GM12875 (cell line): ENCODE results near the gene TREM1.

Source experiments
- H3K4me3 ChIP-seq: one replicate; pipeline ENCODE4 v1.5.1; 2011; ENCODE audit warnings: low read depth, low read length, control low read depth
- CTCF ChIP-seq: IDR thresholded peaks from 2 replicates; pipeline ENCODE4 v1.5.1; 2011; ENCODE audit warnings: low read depth, mild to moderate bottlenecking, control low read depth, inconsistent platforms, low read length, moderate library complexity, borderline replicate concordance; ENCODE audit not compliant: insufficient read depth

Gene TREM1

DNA sequence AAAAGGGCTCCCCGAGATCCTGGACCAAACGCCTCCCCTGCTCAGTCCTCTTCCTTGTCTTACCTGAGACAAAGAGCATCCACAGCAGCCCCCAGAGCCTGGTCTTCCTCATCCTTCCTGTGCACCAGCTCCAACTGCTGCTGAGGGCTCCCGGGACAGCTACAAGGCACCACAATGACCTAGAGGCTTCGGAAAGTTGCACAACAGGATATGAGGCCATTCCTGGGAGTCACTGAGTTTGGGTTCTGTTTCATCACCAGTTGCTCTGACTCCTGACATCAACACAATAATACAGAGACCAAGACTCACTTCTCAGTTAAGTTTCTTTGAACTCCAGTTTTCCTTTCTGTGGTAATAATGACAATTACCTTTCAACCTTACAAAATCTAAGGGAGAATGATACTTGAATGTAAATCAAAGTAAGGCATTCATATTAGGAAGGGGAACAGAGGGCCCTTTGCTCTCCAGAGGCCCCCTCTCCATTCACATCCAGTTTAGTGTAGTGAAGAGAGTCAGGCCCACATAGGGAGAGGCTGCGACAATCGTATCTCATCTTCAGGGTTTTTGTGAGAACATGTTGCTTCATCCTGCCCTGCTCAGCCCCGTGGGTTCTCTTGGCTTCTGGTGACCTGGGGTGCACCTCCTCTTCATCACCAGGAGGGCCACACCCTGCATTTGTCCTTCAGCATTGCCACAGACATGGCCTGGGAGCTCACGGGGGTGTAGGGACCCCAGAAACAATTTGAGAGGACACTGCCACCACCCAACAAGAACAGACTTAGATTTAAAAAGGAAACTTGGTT, at the start of gene TREM1:
TREM1 (minus strand) TSS at position 139 of the 803 bp plus-strand sequence; CDS start at position 112, 27 bp downstream.
- H3K4me3 ChIP-seq: no peak within 1 kb of the TSS
- no peak for TF ChIP-seq CTCF

DNA sequence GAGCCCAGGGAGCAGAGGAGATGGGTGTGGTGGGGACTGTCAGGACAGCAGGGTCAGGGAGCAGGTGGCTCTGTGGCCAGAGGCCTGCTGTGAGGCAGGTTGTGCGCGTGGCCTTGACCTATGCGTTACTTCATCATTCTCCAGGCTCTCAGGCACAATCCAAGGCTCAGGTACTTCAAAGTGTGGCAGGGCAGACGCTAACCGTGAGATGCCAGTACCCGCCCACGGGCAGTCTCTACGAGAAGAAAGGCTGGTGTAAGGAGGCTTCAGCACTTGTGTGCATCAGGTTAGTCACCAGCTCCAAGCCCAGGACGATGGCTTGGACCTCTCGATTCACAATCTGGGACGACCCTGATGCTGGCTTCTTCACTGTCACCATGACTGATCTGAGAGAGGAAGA, 49.5 kb upstream of the TREM1 start:
- H3K4me3 ChIP-seq: no peak overlapping the region

DNA sequence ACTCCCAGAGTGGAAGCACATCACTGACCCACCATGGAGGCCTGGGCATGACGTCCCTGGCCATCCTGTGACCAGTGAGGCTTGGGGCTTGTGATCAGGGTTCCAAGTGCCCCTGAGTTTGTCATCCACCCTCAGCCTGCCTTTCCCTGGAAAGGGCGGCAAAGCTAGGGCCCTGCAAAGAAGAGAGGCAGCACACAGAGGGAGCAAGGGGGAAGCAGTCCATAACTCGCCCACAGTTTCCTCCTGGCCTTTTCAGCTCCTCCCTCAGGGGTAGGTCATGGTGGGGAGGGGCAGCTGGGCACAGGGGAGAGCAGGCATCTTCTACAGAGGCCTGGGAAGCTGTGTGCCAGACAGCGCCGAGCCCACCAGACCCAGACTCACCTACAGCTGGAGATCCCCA, 48.8 kb upstream of the TREM1 start, which contains the start of gene NCR2:
NCR2 (plus strand) TSS at position 313 of the 400 bp plus-strand sequence. CDS start 269 bp downstream, outside the sequence.
- no peak for TF ChIP-seq CTCF

More for the DNA sequence above, 49.5 kb upstream of the TREM1 start:
- no peak for TF ChIP-seq CTCF

DNA sequence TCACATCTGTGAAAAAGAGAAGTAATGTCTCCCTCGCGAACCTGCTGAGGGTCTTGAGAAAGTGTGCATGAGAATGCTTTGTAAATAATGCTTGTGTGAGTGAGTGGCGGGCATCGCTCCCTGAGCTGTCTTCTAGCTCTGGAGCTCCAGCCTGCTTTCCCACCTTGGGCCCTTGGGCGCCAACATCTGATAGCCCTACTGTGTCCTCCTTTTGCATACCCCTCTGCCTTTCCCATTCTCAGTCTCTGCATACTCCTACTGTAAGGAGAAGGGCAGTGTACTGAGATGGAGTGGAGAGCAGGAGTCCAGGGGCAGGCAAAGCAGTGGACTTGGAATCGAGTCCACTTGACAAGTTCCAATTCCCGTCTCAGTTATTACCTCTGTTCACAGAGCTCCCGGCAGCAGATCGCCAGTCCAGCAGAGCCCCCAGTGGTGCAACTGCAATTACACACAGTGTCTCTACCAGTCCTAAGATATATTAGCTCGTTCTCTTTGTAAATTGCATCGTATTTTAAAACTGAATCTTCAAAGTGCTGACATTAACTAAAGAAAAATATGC, 48.1 kb upstream of the TREM1 start:
- no peak for TF ChIP-seq CTCF
- no peak overlapping the region for H3K4me3 ChIP-seq

More for the DNA sequence above, 48.8 kb upstream of the TREM1 start, which contains the start of gene NCR2:
- no peak within 1 kb of the TSS for H3K4me3 ChIP-seq

DNA sequence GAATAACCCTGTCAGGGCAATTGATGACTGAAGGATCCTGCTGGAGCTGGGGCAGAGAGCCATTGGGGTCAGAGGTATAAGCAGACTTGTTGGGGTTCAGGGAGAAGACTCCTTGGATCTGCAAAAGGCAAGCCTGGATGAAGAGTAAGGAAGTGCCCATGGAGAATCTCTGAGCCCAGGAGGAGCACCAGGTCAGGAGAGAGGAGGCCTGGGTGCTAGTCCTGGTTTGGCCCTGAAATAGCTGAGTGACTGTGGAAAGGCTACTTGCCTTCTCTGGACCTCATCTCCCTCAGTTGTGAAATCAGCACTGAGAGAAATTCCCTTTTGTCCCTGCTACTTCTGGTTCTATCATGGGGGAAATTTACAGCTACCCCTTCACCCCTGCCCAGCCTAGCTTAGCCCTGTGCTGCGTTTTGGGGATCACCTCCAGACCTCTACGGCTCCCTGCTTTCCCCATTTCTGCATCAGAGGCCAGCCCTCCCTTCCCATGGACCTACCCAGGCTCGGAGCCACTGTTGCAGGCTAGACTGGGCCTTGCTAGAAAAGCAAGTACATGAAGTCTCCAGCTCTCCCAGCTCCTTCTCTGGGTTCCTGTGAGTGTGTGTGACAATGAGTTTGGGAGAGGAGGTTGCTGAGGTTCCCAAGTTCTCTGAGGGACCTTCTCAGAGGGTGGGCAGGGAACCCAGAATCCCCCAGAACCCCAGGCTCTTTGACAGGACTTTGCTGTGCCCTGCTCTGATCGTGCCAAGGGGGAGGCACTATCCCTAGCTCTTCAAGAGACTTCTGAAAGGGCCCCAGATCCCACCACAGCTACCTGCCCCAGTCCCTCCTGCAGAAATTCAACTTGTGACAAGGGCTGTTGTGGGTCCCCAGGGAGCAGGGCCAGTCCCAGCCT, 46.6 kb upstream of the TREM1 start:
- no peak for TF ChIP-seq CTCF
- no peak overlapping the region for H3K4me3 ChIP-seq

GRCh38 chr6:41332241-41332640, 45.8 kb upstream of the TREM1 start:
- no peak for TF ChIP-seq CTCF
- no peak overlapping the region for H3K4me3 ChIP-seq
